ENCODE data around the gene ZNF784. TPM values are rescaled to one million over a fixed set of nuclear protein-coding genes. Genes with fewer than 3 reads are reported as not detected.

ZNF784 gene
- total and polyA plus RNA-seq, 9 of the 15 experiments (the other 6 are each of a cell fraction or from before 2014, with no cell fraction given): 0.14 to 6.1 (median 2.1) TPM

- no peak for TF ChIP-seq NR0B1 (IDR thresholded peaks at IDR 0.05; ENCODE audit: partially characterized antibody)
- TF ChIP-seq ZNF449 (CRISPR knock-in tag; IDR thresholded peaks at IDR 0.05): no peak
- no peak for TF ChIP-seq ZNF274 (IDR thresholded peaks at IDR 0.05; ENCODE audit: borderline replicate concordance, low read depth, low read length)
- TF ChIP-seq ZNF280B (CRISPR knock-in tag; IDR thresholded peaks at IDR 0.05): no peak
- TF ChIP-seq GTF2B (IDR thresholded peaks at IDR 0.05; ENCODE audit: extremely low read depth, insufficient read length): no peak
These were observed 28.1 kb downstream of the ZNF784 start (continued) for GRCh38 chr19:55596304-55596703.

Measured in K562 (cell line).